GM12864 (cell line): ENCODE results near the gene GIMAP1.
A peak's percentile ranks its signal among the peaks of the same experiment; 100 is the strongest.

Source experiments
- DNase-seq: peaks from one replicate; pipeline ENCODE4 v3.0.0-alpha.2; 2011; ENCODE audit warnings: low read depth
- H3K4me3 ChIP-seq: 2 replicates; pipeline ENCODE4 v1.5.1; 2011; ENCODE audit warnings: mild to moderate bottlenecking, low read depth, low read length, control low read depth
- TF ChIP-seq, protein P1 (sequence below): IDR thresholded peaks from 2 replicates; pipeline ENCODE4 v1.5.1; 2011; ENCODE audit warnings: low read depth, mild to moderate bottlenecking, moderate library complexity, low read length, control low read depth, inconsistent platforms; ENCODE audit errors: missing control alignments

GIMAP1 gene

DNA sequence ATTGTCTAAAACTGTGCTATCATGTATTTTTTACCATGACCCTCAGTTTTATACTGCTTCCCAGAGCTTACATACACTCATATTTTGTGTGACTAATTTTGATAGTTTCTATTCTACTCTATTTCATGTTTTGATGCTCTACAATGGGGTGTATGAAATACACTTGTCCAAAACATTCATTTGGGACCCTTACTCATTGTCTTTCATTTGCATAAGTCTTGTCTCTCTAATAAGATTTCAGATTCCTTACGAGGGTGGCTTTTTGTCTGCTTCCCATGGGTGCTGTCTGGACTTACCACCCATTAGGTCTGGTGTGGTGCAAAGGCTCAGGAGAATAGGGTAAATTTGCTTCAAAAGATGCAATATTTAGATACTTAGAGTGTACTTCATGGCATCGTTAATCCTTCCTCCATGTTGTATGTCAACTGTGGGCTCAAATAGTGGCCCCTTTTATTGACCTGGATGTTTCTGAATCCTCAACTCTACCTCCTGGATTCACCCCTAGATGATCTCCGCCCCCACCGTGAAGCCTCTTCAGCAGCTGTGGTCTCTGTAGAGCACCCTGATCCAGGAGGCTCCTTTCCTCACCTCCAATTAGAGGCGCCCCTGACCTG is 17.2 kb downstream of the GIMAP1 start:
- TF ChIP-seq, protein P1, sequence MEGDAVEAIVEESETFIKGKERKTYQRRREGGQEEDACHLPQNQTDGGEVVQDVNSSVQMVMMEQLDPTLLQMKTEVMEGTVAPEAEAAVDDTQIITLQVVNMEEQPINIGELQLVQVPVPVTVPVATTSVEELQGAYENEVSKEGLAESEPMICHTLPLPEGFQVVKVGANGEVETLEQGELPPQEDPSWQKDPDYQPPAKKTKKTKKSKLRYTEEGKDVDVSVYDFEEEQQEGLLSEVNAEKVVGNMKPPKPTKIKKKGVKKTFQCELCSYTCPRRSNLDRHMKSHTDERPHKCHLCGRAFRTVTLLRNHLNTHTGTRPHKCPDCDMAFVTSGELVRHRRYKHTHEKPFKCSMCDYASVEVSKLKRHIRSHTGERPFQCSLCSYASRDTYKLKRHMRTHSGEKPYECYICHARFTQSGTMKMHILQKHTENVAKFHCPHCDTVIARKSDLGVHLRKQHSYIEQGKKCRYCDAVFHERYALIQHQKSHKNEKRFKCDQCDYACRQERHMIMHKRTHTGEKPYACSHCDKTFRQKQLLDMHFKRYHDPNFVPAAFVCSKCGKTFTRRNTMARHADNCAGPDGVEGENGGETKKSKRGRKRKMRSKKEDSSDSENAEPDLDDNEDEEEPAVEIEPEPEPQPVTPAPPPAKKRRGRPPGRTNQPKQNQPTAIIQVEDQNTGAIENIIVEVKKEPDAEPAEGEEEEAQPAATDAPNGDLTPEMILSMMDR, result no peak
- no peak for DNase-seq

DNA sequence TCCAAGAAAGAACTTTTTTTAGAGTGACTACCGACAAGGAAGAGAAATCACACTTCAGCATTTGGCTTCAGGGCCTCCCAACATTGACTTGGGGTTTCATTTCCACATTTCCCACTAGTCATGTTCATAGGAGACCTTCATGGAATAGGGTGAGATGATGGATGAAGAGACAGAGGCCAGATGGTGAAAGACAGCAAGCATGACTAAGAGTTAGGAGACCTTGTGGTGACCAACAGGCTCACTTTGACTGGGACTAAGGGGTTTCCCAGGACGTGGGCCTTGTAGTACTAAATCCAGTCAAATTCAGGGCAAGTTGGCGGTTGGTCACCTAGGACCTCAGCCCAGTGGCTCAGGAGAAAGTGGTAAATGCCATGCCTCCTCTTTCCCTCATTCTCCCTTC is 17.8 kb downstream of the GIMAP1 start:
- TF ChIP-seq, protein P1, result no peak
- H3K4me3 ChIP-seq, result no peak overlapping the region
- DNase-seq, result peak; percentile 36

More for the DNA sequence above, 17.2 kb downstream of the GIMAP1 start:
- H3K4me3 ChIP-seq, result no peak overlapping the region

DNA sequence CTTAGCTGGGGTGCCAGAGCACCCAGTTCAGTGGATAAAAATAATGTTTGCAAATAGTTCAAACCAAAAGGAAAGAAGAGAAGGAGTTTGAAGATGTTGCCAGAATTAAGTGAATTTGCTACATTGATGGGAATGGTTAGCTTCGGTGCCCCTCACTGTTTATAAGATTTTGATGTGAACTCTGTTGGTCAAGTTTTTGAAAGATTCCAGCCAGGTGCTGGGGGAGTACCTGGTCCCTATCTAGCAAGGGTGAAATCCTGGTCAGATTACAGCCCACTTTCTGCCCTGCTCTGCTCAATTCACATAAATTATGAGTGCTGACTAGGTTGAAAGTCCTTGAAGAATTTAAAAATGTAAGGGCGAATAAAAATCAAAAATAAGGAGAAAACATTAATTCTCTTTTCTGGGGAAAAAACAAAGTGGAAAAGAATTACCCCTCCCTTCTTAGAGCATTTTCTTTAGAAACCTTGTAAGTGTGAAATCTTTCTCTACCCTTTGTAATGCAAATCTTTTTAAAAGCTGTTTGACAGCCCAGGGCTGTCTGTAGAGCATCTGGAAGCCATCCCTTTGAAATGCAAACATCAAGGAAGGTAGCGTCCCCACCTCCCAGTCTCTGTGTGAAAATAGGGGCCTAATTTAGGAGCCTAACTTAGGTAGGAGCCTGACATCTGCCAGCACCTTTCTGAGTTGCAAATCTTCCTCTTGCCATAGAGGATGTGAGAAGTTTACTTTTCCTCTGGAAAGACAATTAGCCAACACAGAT is 19.4 kb downstream of the GIMAP1 start:
- DNase-seq, result no peak
- TF ChIP-seq, protein P1, result no peak
- no peak overlapping the region for H3K4me3 ChIP-seq

DNA sequence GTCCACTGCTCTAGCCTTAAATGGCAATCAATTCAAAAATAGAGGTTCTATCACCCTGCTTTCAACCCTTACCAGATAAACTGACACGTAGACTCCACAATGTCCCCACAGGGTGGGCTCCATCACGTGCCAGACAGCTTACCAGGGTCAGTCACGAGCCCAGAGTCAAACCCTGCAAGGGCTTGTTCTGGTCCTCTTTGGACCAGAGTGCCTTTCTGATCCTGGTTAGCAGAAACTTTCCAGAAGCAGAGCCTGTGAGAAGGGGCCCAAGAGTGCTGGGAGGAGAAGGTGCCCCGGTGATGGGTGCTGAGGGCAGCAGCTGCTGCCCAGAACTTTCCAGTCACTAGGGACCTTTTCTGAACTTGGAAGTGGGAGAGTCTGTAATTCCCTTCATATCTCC is 20.5 kb downstream of the GIMAP1 start:
- TF ChIP-seq, protein P1, result no peak
- no peak for DNase-seq
- H3K4me3 ChIP-seq, result peak overlapping the region; percentile 77

- DNase-seq, result no peak
- TF ChIP-seq, protein P1, result no peak
- H3K4me3 ChIP-seq, result peak within 1 kb of the TSS; percentile 77
Observed at GRCh38 chr7:150737265-150738055, 21.0 kb downstream of the GIMAP1 start, which contains the start of gene GIMAP5. GIMAP5 (plus strand) TSS chr7:150737418; CDS start chr7:150740885, 3,467 bp downstream.

DNA sequence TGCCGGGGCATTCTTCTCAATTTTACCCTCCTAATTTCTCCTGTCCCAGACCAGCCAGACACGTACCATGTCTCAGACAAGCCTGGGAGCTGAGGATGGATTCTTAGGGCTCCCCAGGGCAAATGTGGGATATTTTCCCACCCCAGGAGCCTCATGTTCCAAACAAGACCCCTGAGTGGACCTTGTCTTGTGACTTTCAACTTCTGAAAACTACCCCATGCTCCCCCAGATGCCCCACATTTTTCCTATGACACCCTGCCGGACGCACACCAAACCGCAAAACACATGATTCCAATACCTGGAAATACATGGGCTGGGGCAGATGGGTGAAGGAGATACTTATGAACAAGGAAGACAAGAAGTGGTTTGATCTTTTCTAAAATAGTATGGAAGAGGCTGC is 21.7 kb downstream of the GIMAP1 start:
- TF ChIP-seq, protein P1, result no peak
- DNase-seq, result no peak
- peak overlapping the region; percentile 77 for H3K4me3 ChIP-seq
